Activated B cell treated with CpG ODN at 0.5 μM for 24 hours (primary cell): ENCODE measurements around the gene CALCR. TPM values are rescaled to one million over a fixed set of nuclear protein-coding genes. Genes with fewer than 3 reads are reported as not detected.
"Not testable (repeated sequence)": the region's sequence is repeated elsewhere in the genome, so short reads cannot be mapped to it uniquely, and the experiment has no call there.

Experiments
- ATAC-seq: fragments of 200-7000 bp; cut with Tn5 transposase; one replicate; pipeline ENCODE4 v1.10.0; 2021; ENCODE audit warnings: low read depth, mild to moderate bottlenecking, moderate library complexity
- CTCF ChIA-PET: fragments of 350-600 bp; sonication (Branson Sonifier 250); formaldehyde crosslinking; loops from one replicate; lab custom pipeline; 2021; ENCODE audit warnings: antibody characterized with exemption; lab: Charles Lee
- POLR2A ChIA-PET: fragments of 350-600 bp; sonication (Branson Sonifier 250); formaldehyde crosslinking; loops from one replicate; lab custom pipeline; 2021; ENCODE audit warnings: antibody characterized with exemption; lab: Charles Lee
- DNase-seq: peaks from one replicate; pipeline ENCODE4 v3.0.0; 2022
- H3K27ac Mint-ChIP-seq: one replicate; pipeline ENCODE4 v1.8.0; 2020; ENCODE audit warnings: mixed read lengths
- H3K27me3 Mint-ChIP-seq: one replicate; pipeline ENCODE4 v1.8.0; 2021; ENCODE audit warnings: mixed read lengths
- H3K36me3 Mint-ChIP-seq: one replicate; pipeline ENCODE4 v1.8.0; 2021; ENCODE audit warnings: low read depth, mixed read lengths
- H3K4me1 Mint-ChIP-seq: one replicate; pipeline ENCODE4 v1.8.0; 2021; ENCODE audit warnings: mixed read lengths
- H3K4me3 Mint-ChIP-seq: one replicate; pipeline ENCODE4 v1.8.0; 2020; ENCODE audit warnings: mild to moderate bottlenecking, mixed read lengths
- H3K9me3 Mint-ChIP-seq: one replicate; pipeline ENCODE4 v1.8.0; 2020; ENCODE audit warnings: mixed read lengths
- CTCF ChIP-seq: fragments of 200-600 bp; IDR thresholded peaks from one replicate; pipeline ENCODE4 v1.8.0; 2022; ENCODE audit warnings: antibody characterized with exemption, mild to moderate bottlenecking
- intact Hi-C: fragments of 100-400 bp; cut with micrococcal nuclease; formaldehyde crosslinking; loops from one replicate; pipeline ENCODE4 v1.15.1; 2024
- total RNA-seq: library from RNA; stranded (reverse); gene quantifications from 2 replicates; pipeline ENCODE4 v1.2.3, GENCODE V29; 2022

Gene CALCR
- total RNA-seq, 1 donor from 2014 or later = not detected

DNA sequence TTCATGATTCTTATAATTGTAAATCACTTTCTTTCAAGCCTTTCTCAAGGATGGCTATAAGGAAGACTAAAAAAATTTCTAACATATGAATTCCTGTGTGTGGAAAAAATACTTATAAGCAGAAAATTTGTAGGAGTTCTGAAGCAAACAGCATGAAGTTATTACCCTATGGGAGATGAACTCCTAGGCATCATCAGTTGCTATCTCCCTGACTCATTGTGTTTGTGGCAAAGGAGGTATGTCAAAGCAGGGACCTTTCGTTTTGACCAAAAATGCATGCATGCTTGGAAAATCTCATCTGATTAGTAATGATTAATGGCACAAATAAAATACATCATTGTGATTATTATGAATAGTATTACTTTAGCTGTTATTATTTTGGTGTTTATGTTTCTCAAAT is 59.4 kb downstream of the CALCR start:
- H3K4me1 Mint-ChIP-seq = no peaks in the 10 kb centered on the region
- ChIA-PET CTCF (no interaction called here), POLR2A (no interaction called here)
- no peak overlapping the region for H3K27ac Mint-ChIP-seq
- H3K4me3 Mint-ChIP-seq = no peak overlapping the region
- no peaks in the 10 kb centered on the region for H3K36me3 Mint-ChIP-seq
- no peak for TF ChIP-seq CTCF
- DNase-seq = no peak
- no peaks in the 10 kb centered on the region for H3K9me3 Mint-ChIP-seq
- H3K27me3 Mint-ChIP-seq = peaks cover 2% of the 10 kb centered on the region
- no peak for ATAC-seq
- intact Hi-C loops = no loop called here

- DNase-seq = no peak
- Mint-ChIP-seq H3K9me3 (no peaks in the 10 kb centered on the region), H3K4me1 (no peaks in the 10 kb centered on the region), H3K36me3 (no peaks in the 10 kb centered on the region), H3K4me3 (no peak overlapping the region), H3K27ac (no peak overlapping the region), H3K27me3 (peaks cover 5% of the 10 kb centered on the region)
- ATAC-seq = no peak
- CTCF ChIA-PET = no interaction called here
- intact Hi-C loops = no loop called here
- no peak for TF ChIP-seq CTCF
- POLR2A ChIA-PET = no interaction called here
These were observed 65.2 kb downstream of the CALCR start for GRCh38 chr7:93509303-93509702.

- intact Hi-C loops = no loop called here
- DNase-seq (no peak), ATAC-seq (no peak)
- POLR2A ChIA-PET = no interaction called here
- peaks cover 11% of the 10 kb centered on the region for H3K27me3 Mint-ChIP-seq
- H3K4me1 Mint-ChIP-seq = no peaks in the 10 kb centered on the region
- TF ChIP-seq CTCF = no peak
- H3K36me3 Mint-ChIP-seq = no peaks in the 10 kb centered on the region
- no peaks in the 10 kb centered on the region for H3K9me3 Mint-ChIP-seq
- no peak overlapping the region for H3K4me3 Mint-ChIP-seq
- CTCF ChIA-PET = no interaction called here
- H3K27ac Mint-ChIP-seq = no peak overlapping the region
These were observed 71.4 kb downstream of the CALCR start for GRCh38 chr7:93503088-93503487.

GRCh38 chr7:93491860-93492259 is 82.7 kb downstream of the CALCR start:
- H3K4me3 Mint-ChIP-seq, H3K9me3 Mint-ChIP-seq, CTCF ChIA-PET, H3K4me1 Mint-ChIP-seq, H3K27ac Mint-ChIP-seq, ATAC-seq, DNase-seq, H3K36me3 Mint-ChIP-seq, POLR2A ChIA-PET, H3K27me3 Mint-ChIP-seq, intact Hi-C loops: not testable (repeated sequence)

DNA sequence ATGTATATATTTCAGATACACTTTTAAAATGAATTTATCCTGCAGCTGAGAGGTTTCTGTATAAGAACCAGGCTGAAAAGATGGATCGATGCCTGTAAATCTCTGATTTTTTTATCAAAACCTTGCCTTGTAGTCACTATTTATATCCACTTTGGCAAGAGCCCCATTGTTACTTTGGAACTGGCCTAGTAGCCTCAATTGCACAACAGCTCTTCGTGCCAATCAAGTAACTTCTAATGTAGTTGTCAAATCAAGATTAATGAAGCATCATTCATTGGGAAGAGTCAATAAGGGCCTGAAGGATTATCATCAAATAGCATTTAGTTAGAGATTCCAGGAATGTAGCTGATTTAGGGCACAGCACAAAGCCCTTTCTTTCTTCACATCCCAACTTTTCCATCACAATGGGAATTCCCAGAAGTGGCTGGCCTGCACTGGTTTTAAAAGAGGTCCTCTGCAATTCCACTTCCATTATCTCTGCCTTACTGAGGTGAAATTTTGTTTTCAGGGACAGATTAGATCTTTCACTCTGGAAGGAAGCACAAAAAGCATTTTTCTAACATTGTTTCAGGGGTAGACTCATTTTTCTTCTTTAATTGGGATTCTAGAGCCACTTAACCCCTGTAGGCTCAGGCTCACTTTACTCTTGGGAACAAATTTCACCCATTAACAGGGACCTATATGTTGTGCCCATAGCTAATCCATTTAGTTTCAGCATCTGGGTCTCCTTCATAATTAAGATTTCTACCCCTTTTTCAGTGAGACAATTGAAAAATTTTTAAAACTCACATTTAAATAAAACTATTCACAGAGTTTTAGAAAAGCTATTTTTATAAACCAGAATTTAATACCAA is 97.8 kb downstream of the CALCR start:
- H3K4me3 Mint-ChIP-seq = no peak overlapping the region
- no peaks in the 10 kb centered on the region for H3K9me3 Mint-ChIP-seq
- peaks cover 7% of the 10 kb centered on the region for H3K27me3 Mint-ChIP-seq
- DNase-seq (no peak), ATAC-seq (no peak)
- no peaks in the 10 kb centered on the region for H3K4me1 Mint-ChIP-seq
- CTCF ChIA-PET = no interaction called here
- POLR2A ChIA-PET = no interaction called here
- H3K36me3 Mint-ChIP-seq = no peaks in the 10 kb centered on the region
- no peak for TF ChIP-seq CTCF
- intact Hi-C loops = no loop called here
- H3K27ac Mint-ChIP-seq = no peak overlapping the region

DNA sequence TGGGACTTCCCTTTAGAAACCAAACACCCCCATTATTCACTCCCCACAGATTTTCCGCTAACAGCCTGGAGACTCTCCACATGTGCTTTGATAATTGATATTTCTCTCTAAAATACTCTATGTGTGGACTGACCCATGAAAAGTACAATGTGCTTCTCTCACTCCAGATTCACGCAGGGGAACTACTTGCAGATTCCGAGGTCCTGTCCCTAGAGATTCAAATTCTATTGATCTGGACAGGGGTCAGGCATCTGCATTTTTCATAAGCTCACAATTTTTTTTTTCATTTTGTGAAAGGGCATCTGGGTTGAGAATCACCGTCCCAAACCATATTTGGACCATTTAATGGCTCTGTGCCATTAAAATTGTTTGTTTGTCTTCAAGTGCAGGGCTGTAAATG is 98.7 kb downstream of the CALCR start:
- no peak for DNase-seq

More for the DNA sequence above, 98.7 kb downstream of the CALCR start:
- H3K4me1 Mint-ChIP-seq = no peaks in the 10 kb centered on the region
- intact Hi-C loops = no loop called here
- no peak for ATAC-seq
- no peaks in the 10 kb centered on the region for H3K9me3 Mint-ChIP-seq
- H3K27ac Mint-ChIP-seq = no peak overlapping the region
- no peak for TF ChIP-seq CTCF
- POLR2A ChIA-PET = no interaction called here
- H3K27me3 Mint-ChIP-seq = peaks cover 9% of the 10 kb centered on the region
- CTCF ChIA-PET = no interaction called here
- H3K4me3 Mint-ChIP-seq = no peak overlapping the region
- no peaks in the 10 kb centered on the region for H3K36me3 Mint-ChIP-seq
